Activated B cell treated with CpG ODN at 0.5 μM for 24 hours (primary cell): ENCODE measurements around the gene DGKE. TPM values are rescaled to one million over a fixed set of nuclear protein-coding genes. Genes with fewer than 3 reads are reported as not detected.

Experiments
- ATAC-seq: fragments of 200-7000 bp; cut with Tn5 transposase; one replicate; pipeline ENCODE4 v1.10.0; 2021; ENCODE audit warnings: low read depth, mild to moderate bottlenecking, moderate library complexity
- CTCF ChIA-PET: fragments of 350-600 bp; sonication (Branson Sonifier 250); formaldehyde crosslinking; loops from one replicate; lab custom pipeline; 2021; ENCODE audit warnings: antibody characterized with exemption; lab: Charles Lee
- POLR2A ChIA-PET: fragments of 350-600 bp; sonication (Branson Sonifier 250); formaldehyde crosslinking; loops from one replicate; lab custom pipeline; 2021; ENCODE audit warnings: antibody characterized with exemption; lab: Charles Lee
- DNase-seq: peaks from one replicate; pipeline ENCODE4 v3.0.0; 2022
- H3K27ac Mint-ChIP-seq: one replicate; pipeline ENCODE4 v1.8.0; 2020; ENCODE audit warnings: mixed read lengths
- H3K27me3 Mint-ChIP-seq: one replicate; pipeline ENCODE4 v1.8.0; 2021; ENCODE audit warnings: mixed read lengths
- H3K36me3 Mint-ChIP-seq: one replicate; pipeline ENCODE4 v1.8.0; 2021; ENCODE audit warnings: low read depth, mixed read lengths
- H3K4me1 Mint-ChIP-seq: one replicate; pipeline ENCODE4 v1.8.0; 2021; ENCODE audit warnings: mixed read lengths
- H3K4me3 Mint-ChIP-seq: one replicate; pipeline ENCODE4 v1.8.0; 2020; ENCODE audit warnings: mild to moderate bottlenecking, mixed read lengths
- H3K9me3 Mint-ChIP-seq: one replicate; pipeline ENCODE4 v1.8.0; 2020; ENCODE audit warnings: mixed read lengths
- intact Hi-C: fragments of 100-400 bp; cut with micrococcal nuclease; formaldehyde crosslinking; loops from one replicate; pipeline ENCODE4 v1.15.1; 2024
- total RNA-seq: library from RNA; stranded (reverse); gene quantifications from 2 replicates; pipeline ENCODE4 v1.2.3, GENCODE V29; 2022
- TF ChIP-seq, protein P1 (sequence below): fragments of 200-600 bp; IDR thresholded peaks from one replicate; pipeline ENCODE4 v1.8.0; 2022; ENCODE audit warnings: antibody characterized with exemption, mild to moderate bottlenecking

Gene DGKE
- total RNA-seq, 1 donor from 2014 or later: 20.3 TPM

DNA sequence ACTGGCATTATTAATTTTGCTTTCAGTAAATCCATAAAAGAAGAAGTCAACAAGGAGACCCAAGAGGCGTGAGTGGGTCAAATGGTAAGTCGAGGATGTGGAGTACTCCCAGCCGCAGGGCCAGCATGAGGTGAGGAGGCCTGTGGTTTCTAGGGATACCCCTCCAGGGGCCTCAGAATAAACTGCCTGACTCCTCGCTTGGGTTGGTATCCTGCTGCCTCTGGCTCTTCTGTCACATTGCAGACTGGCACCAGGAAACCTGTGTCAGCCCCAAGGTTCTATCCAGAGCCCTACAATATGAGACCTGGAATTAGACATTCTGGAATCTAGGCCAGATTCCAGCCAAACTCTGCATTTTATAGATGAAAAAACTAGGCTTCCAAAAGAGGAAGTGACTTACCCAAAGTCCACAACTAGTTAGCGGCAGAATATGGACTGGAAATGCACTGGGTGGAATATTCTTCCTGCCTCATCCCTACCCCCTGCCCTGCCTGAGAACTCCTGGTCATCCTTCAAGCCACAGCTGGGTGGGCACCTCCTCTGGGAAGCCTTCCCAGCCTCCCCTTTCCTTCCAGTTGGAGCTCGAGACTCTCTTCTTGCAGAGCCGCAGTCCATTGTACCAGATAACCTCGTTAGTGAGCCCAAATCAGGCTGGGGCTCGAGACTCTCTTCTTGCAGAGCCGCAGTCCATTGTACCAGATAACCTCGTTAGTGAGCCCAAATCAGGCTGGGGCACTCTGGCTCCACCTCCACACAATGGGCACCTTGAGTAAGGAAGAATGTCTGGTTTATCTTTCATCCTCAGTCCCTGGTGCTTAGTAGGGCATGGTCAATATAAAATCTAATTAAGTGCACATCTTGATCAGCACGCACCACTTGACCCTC, 22.8 kb upstream of the DGKE start:
- no peaks in the 10 kb centered on the region for H3K4me1 Mint-ChIP-seq

DNA sequence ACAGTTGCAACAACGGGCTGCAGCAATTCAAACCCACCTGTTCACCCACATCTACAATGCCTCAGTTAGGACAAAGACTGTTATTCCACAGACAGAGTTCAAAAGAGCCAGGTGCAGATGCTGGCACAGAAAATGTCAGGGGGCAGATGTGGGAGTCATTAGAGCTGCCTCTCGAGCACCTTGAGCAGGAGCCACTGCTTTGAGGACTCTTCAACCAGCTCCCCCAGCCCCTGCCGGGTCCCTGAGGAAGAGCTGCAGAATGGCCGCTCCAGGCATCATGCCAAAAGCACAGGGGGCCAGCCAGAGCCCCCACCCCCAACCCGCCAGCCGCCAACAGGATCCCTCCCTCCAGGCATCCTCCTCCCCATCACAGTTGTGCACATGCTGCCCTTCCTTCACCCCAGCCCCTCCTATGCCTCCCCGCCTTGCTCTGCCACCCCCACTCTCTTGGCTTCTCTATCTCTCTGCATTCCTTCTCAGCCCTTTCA, 21.0 kb upstream of the DGKE start:
- Mint-ChIP-seq H3K4me1 (no peaks in the 10 kb centered on the region), H3K27me3 (no peaks in the 10 kb centered on the region), H3K36me3 (no peaks in the 10 kb centered on the region), H3K4me3 (no peak overlapping the region), H3K27ac (no peak overlapping the region), H3K9me3 (no peaks in the 10 kb centered on the region)
- intact Hi-C loops: no loop called here
- CTCF ChIA-PET: no interaction called here
- POLR2A ChIA-PET: no interaction called here
- DNase-seq: no peak
- ATAC-seq: no peak
- TF ChIP-seq, protein P1, sequence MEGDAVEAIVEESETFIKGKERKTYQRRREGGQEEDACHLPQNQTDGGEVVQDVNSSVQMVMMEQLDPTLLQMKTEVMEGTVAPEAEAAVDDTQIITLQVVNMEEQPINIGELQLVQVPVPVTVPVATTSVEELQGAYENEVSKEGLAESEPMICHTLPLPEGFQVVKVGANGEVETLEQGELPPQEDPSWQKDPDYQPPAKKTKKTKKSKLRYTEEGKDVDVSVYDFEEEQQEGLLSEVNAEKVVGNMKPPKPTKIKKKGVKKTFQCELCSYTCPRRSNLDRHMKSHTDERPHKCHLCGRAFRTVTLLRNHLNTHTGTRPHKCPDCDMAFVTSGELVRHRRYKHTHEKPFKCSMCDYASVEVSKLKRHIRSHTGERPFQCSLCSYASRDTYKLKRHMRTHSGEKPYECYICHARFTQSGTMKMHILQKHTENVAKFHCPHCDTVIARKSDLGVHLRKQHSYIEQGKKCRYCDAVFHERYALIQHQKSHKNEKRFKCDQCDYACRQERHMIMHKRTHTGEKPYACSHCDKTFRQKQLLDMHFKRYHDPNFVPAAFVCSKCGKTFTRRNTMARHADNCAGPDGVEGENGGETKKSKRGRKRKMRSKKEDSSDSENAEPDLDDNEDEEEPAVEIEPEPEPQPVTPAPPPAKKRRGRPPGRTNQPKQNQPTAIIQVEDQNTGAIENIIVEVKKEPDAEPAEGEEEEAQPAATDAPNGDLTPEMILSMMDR: no peak

More for the DNA sequence above, 22.8 kb upstream of the DGKE start:
- Mint-ChIP-seq H3K9me3 (no peaks in the 10 kb centered on the region), H3K4me3 (no peak overlapping the region), H3K27ac (no peak overlapping the region), H3K36me3 (peaks cover 7% of the 10 kb centered on the region), H3K27me3 (no peaks in the 10 kb centered on the region)
- TF ChIP-seq, protein P1: no peak
- CTCF ChIA-PET: no interaction called here
- POLR2A ChIA-PET: no interaction called here
- intact Hi-C loops: no loop called here
- no peak for ATAC-seq
- no peak for DNase-seq

DNA sequence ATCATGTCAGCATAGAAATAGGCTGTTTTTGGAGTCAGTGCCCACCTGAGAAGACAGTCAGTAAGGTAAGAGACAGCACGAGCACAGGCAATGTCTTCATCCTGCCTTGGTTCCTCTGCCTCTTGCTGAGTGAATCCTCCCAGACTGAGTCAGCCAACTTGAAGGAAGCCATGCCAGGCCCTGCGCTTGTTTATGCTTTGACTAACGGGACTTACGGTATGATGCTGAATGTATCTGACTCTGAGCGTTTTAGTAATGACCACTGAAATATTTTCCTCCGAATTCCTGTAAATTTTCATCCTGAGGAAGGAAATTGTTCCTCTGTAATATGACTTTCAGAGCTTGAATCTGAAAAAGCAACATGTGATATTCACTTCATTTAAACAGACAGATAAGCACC, 18.2 kb upstream of the DGKE start:
- TF ChIP-seq, protein P1: no peak

DNA sequence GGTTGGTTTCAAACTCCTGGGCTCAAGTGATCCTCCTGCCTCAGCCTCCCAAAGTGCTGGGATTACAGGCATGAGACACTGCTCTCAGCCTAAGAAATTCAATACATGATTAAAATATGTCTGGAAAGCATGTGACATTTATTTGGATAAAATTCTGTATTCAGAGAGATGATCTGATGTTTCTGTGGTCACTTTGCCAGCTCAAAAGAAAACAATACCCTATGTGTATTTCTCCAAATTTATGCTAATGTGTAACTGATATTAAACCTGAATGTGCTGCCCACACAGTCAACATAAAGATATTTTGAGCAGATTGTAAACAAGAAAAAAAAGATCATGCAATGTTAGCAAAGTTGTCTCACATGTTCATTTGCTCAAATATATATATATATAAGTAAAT, 16.9 kb upstream of the DGKE start:
- TF ChIP-seq, protein P1: no peak
- peaks cover 4% of the 10 kb centered on the region for H3K4me1 Mint-ChIP-seq
- no peaks in the 10 kb centered on the region for H3K27me3 Mint-ChIP-seq
- intact Hi-C loops: no loop called here
- no peaks in the 10 kb centered on the region for H3K36me3 Mint-ChIP-seq
- no peaks in the 10 kb centered on the region for H3K9me3 Mint-ChIP-seq
- no peak overlapping the region for H3K27ac Mint-ChIP-seq
- POLR2A ChIA-PET: interaction anchor here (1.2 kb wide), 1 partner anchor 97 kb away, joined by 3 read pairs; the partner anchor contains the start of gene TRIM25
- DNase-seq (no peak), ATAC-seq (no peak)
- CTCF ChIA-PET: interaction anchor here (7.8 kb wide), 1 partner anchor 124 kb away, joined by 112 read pairs; no protein-coding TSS in a partner anchor
- no peak overlapping the region for H3K4me3 Mint-ChIP-seq

More for the DNA sequence above, 18.2 kb upstream of the DGKE start:
- DNase-seq (no peak), ATAC-seq (no peak)
- Mint-ChIP-seq H3K4me3 (no peak overlapping the region), H3K36me3 (no peaks in the 10 kb centered on the region), H3K27ac (no peak overlapping the region), H3K4me1 (peaks cover 4% of the 10 kb centered on the region), H3K9me3 (no peaks in the 10 kb centered on the region), H3K27me3 (no peaks in the 10 kb centered on the region)
- POLR2A ChIA-PET: no interaction called here
- intact Hi-C loops: no loop called here
- CTCF ChIA-PET: interaction anchor here (7.8 kb wide), 1 partner anchor 126 kb away, joined by 112 read pairs; no protein-coding TSS in a partner anchor

DNA sequence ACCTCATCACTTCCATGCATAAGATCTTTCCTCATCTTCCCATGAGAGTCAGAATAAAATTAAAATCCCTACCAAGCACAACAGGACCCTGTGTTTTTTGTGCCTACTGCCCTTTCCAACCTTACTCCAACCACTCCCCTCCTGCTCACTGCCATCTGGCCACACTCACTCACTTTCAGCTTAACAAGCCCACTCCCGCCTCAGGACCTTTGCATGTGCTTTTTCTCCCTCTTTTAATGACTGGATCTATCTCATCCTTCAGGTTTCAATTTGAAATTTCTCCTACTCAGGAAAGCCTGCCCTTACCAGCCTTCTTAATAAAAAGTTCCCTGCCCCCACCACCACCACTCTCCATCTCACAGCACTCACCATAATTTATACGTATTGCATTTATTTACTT, 14.9 kb upstream of the DGKE start:
- TF ChIP-seq, protein P1: no peak
- Mint-ChIP-seq H3K9me3 (no peaks in the 10 kb centered on the region), H3K27ac (no peak overlapping the region), H3K27me3 (no peaks in the 10 kb centered on the region), H3K36me3 (peaks cover 2% of the 10 kb centered on the region), H3K4me3 (no peak overlapping the region), H3K4me1 (peaks cover 4% of the 10 kb centered on the region)
- DNase-seq (no peak), ATAC-seq (no peak)
- intact Hi-C loops: loop anchor here (1.0 to 2.0 kb wide), 3 partner anchors 14 to 296 kb away; partner anchors contain the start of gene C17orf67
- ChIA-PET POLR2A (no interaction called here), CTCF (interaction anchor here (1.1 to 7.8 kb wide), 15 partner anchors 14 to 144 kb away, joined by 3 to 112 read pairs (median 5); partner anchors contain the start of genes COIL and DGKE)
